ENCODE data around the gene MITF.

DNA sequence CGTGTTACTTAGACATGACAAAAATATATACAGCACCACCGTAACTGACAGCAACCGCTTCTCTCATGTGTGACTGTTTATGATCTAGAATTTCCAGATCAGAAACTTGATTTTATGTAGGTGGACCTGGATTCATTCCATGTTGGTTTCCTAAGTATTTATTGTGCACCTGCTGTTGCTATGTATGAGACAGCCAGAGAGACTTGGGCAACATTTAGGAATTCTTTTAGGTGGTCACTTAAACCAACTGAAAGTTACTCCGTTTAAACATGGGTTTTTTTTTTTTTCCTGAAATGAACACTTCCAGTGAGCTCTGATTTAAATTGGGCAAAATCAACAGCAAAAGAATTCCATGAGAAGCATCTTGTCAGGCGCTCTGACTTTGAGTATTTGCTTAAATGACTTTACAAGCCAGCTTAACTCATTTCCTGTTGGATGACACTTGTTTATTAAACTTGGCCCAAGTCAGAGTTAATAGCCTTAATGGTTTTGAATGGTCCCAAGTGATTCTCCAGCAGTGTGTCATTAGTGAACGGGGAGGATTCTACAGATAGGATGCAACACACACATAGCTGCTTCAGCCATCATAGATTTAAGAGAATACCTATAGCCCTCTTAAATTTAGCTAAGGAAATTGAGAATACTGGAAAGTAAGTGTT lies 31.8 kb downstream of the MITF start:
- TF ChIP-seq CTCF (conservative IDR thresholded peaks at IDR 0.05 in 1 of 2, IDR thresholded peaks at IDR 0.05 in 1 of 2; ENCODE audit: extremely low read depth in 1 of 2, insufficient read depth in 1 of 2, low read depth in 1 of 2, low read length in 2 of 2) (no peak), EZH2 (IDR thresholded peaks at IDR 0.05; ENCODE audit: borderline replicate concordance, low read length) (no peak)

Measured in mammary epithelial cell (primary cell).